Measurements from ENCODE around the gene XPO1. TPM values are rescaled to one million over a fixed set of nuclear protein-coding genes. Genes with fewer than 3 reads are reported as not detected.

The XPO1 gene
- total RNA-seq, 1 experiment from 2014 or later = 189 TPM

DNA sequence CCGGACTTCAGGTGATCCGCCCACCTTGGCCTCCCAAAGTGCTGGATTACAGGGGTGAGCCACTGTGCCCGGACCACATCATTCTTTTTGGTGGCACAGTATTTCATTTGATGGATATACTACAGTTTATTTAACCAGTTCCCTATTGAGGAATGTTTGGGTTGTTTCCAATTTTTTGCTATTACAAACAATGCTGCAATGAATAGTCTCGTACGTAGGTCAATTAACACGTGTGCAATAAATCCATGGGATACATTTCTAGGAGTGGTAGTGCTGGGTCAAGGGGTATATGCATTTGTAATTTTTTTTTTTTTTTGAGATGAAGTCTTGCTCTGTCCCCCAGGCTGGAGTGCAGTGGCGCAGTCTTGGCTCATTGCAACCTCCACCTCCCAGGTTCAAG is 28.4 kb upstream of the XPO1 start:
- ATAC-seq (no peak), DNase-seq (ENCODE audit: low read depth, low spot score) (no peak)
- ChIA-PET CTCF (no interaction called here), POLR2A (no interaction called here)
- no peak overlapping the region for H3K27ac ChIP-seq (ENCODE audit: low read length)
- H3K9me3 ChIP-seq (ENCODE audit: control insufficient read depth, insufficient read depth, low read depth, low read length) = no peaks in the 10 kb centered on the region
- no peaks in the 10 kb centered on the region for H3K27me3 ChIP-seq (ENCODE audit: control insufficient read depth, insufficient read depth, low read length)
- H3K4me3 ChIP-seq (ENCODE audit: low read depth in 2 of 2, low read length in 2 of 2) = no peak overlapping the region
- H3K36me3 ChIP-seq (ENCODE audit: control insufficient read depth, insufficient read depth, low read length) = no peaks in the 10 kb centered on the region
- no peak for TF ChIP-seq SIN3A (IDR thresholded peaks at IDR 0.05; ENCODE audit: borderline replicate concordance, insufficient read depth, low read depth, low read length)
- TF ChIP-seq, protein P1, sequence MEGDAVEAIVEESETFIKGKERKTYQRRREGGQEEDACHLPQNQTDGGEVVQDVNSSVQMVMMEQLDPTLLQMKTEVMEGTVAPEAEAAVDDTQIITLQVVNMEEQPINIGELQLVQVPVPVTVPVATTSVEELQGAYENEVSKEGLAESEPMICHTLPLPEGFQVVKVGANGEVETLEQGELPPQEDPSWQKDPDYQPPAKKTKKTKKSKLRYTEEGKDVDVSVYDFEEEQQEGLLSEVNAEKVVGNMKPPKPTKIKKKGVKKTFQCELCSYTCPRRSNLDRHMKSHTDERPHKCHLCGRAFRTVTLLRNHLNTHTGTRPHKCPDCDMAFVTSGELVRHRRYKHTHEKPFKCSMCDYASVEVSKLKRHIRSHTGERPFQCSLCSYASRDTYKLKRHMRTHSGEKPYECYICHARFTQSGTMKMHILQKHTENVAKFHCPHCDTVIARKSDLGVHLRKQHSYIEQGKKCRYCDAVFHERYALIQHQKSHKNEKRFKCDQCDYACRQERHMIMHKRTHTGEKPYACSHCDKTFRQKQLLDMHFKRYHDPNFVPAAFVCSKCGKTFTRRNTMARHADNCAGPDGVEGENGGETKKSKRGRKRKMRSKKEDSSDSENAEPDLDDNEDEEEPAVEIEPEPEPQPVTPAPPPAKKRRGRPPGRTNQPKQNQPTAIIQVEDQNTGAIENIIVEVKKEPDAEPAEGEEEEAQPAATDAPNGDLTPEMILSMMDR (IDR thresholded peaks at IDR 0.05) = no peak
- TF ChIP-seq, protein P2, sequence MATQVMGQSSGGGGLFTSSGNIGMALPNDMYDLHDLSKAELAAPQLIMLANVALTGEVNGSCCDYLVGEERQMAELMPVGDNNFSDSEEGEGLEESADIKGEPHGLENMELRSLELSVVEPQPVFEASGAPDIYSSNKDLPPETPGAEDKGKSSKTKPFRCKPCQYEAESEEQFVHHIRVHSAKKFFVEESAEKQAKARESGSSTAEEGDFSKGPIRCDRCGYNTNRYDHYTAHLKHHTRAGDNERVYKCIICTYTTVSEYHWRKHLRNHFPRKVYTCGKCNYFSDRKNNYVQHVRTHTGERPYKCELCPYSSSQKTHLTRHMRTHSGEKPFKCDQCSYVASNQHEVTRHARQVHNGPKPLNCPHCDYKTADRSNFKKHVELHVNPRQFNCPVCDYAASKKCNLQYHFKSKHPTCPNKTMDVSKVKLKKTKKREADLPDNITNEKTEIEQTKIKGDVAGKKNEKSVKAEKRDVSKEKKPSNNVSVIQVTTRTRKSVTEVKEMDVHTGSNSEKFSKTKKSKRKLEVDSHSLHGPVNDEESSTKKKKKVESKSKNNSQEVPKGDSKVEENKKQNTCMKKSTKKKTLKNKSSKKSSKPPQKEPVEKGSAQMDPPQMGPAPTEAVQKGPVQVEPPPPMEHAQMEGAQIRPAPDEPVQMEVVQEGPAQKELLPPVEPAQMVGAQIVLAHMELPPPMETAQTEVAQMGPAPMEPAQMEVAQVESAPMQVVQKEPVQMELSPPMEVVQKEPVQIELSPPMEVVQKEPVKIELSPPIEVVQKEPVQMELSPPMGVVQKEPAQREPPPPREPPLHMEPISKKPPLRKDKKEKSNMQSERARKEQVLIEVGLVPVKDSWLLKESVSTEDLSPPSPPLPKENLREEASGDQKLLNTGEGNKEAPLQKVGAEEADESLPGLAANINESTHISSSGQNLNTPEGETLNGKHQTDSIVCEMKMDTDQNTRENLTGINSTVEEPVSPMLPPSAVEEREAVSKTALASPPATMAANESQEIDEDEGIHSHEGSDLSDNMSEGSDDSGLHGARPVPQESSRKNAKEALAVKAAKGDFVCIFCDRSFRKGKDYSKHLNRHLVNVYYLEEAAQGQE (IDR thresholded peaks at IDR 0.05; ENCODE audit: insufficient read depth in 1 of 2, low read depth in 2 of 2, low read length in 1 of 2) = no peak
- no peak for TF ChIP-seq TCF7L2 (IDR thresholded peaks at IDR 0.05; ENCODE audit: low read depth, low read length)
- TF ChIP-seq POLR2AphosphoS5 (IDR thresholded peaks at IDR 0.05; ENCODE audit: low read depth, low read length) = no peak
- H3K4me1 ChIP-seq (ENCODE audit: control insufficient read depth, insufficient read depth, low read length) = no peaks in the 10 kb centered on the region
- in situ Hi-C loops (cut with HindIII; ENCODE audit: low pct_unique_long_range_greater_than_20kb, low sequenced_read_pairs) = no loop called here
- BruUV-seq (replicated peaks) = no TSS peak
- intact Hi-C loops (cut with micrococcal nuclease; ENCODE audit: unreplicated experiment) = no loop called here

DNA sequence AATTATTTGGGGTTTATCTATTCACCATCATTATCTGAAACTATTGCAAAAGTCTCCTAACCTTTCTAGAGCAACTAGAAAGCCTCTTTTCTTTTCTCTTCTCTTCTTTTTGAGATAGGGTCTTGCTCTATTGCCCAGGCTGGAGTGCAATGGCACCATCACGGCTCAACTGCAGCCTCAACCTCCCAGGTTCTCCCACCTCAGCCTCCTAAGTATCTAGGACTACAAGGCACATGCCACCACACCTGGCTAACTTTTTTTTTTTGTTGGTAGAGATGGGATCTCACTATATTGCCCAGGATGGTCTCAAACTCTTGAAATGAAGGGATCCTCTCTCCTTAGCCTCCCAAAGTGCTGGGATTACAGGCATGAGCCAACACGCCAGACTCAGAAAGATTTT is 24.5 kb upstream of the XPO1 start:
- DNase-seq (ENCODE audit: low read depth, low spot score) (no peak), ATAC-seq (no peak)
- no TSS peak for BruUV-seq (replicated peaks)
- CTCF ChIA-PET = no interaction called here
- Histone ChIP-seq H3K4me3 (ENCODE audit: low read depth in 2 of 2, low read length in 2 of 2) (no peak overlapping the region), H3K27ac (ENCODE audit: low read length) (no peak overlapping the region), H3K36me3 (ENCODE audit: control insufficient read depth, insufficient read depth, low read length) (no peaks in the 10 kb centered on the region), H3K27me3 (ENCODE audit: control insufficient read depth, insufficient read depth, low read length) (no peaks in the 10 kb centered on the region; the same call in 1 of the 2 replicates), H3K9me3 (ENCODE audit: control insufficient read depth, insufficient read depth, low read depth, low read length) (no peaks in the 10 kb centered on the region), H3K4me1 (ENCODE audit: control insufficient read depth, insufficient read depth, low read length) (no peaks in the 10 kb centered on the region)
- intact Hi-C loops (cut with micrococcal nuclease; ENCODE audit: unreplicated experiment) (no loop called here), in situ Hi-C loops (cut with HindIII; ENCODE audit: low pct_unique_long_range_greater_than_20kb, low sequenced_read_pairs) (no loop called here)
- POLR2A ChIA-PET = no interaction called here
- TF ChIP-seq, protein P2 (IDR thresholded peaks at IDR 0.05; ENCODE audit: insufficient read depth in 1 of 2, low read depth in 2 of 2, low read length in 1 of 2) = no peak
- TF ChIP-seq, protein P1 (IDR thresholded peaks at IDR 0.05) = no peak
- TF ChIP-seq TCF7L2 (IDR thresholded peaks at IDR 0.05; ENCODE audit: low read depth, low read length) = no peak
- TF ChIP-seq POLR2AphosphoS5 (IDR thresholded peaks at IDR 0.05; ENCODE audit: low read depth, low read length) = no peak
